Measurements from ENCODE around the gene MXRA8.

DNA sequence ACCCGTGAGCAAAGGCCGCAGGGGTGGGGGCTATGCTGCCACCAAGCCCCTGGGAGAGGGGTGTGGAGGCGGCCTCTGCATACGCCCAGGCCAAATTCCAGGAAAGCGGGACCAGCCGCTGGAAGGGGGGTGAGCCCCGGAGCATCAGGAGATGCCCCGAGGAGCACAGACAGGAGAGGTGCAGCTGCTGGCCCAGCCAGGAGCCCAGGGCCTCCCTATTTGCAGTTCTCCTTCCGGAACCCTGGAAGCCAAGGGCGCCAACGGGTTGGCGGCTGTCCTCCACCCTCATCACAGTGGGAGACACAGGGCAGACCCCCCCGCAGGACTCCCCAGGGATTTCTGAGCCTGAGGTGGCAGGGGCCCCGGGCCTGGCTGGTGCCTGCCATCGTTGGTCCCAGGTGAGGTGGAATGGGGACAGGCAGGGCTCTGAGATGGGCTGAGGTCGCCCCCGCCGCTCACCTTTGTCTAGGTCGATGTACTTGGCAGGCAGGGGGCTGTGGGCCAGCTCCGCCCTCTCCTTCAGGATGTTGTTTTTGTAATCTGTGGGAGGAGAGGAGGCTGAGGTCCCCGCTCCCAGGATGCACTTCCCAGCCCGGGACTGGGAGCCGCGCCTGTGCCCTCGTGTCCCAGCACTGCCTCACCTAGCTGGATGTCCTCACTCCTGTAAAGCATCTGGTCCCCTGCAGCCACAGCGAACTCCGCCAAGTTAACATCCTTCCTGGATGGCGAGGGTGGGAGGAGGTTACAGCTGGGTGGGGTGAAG, 4.8 kb downstream of the MXRA8 start:
- TF ChIP-seq POLR2A (IDR thresholded peaks at IDR 0.05; ENCODE audit: low read length) (no peak), GATA1 (IDR thresholded peaks at IDR 0.05; ENCODE audit: low read depth, low read length) (no peak)

All from erythroblast (primary cell).